ENCODE data around the gene RBM26. TPM values are rescaled to one million over a fixed set of nuclear protein-coding genes. Genes with fewer than 3 reads are reported as not detected.

The RBM26 gene
- 26.6 and 33.2 TPM in 2 replicates for total RNA-seq (2012; rRNA removed)

DNA sequence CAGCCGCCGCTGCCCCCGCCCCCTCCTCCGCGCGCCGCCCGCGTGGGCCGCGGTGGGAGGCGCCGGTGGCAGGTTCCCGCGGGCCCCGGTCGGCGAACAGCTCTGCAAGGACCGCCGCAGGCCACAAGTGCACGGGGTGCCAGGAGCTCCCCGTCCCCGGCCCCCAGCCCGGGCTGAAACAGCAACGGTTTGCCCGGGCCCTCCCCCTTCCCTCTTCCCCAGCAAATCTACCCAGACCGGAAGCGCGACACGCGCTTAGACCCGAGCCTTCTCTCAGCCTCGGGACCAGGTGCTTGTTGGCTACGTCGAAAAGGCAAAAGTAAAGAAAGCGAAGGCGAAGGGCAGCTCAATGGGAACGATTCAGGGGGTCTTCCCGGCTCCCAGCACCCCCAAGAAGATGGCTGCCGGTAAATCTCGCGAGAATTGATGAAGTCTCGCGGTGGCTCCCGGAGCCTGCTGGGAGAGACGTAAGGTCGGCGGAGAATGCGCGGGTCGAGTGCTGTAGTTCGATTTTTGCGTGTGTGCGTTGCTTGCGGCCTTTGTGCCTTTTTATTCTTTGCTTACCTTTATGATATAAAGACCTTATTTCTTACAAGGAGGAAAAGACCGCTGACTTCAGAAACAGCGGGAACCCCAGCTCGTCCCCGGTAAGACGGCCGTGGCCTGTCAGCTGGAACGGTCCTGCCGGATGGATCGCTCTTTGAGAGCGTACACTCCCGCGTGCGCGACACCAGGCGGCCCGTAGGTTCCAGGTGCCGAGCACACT, at the start of gene RBM26:
TSS of gene RBM26 (minus strand) at position 425 of the 766 bp plus-strand sequence. CDS start 481 bp downstream, outside the sequence.
- H3K4me2 ChIP-seq (ENCODE audit: low read length), result peak within 1 kb of the TSS; percentile 92
- no peaks in the 10 kb centered on the region for H3K27me3 ChIP-seq (ENCODE audit: control insufficient read depth, insufficient read depth, low read length)
- H3K9ac ChIP-seq (ENCODE audit: low read depth, low read length), result peak within 1 kb of the TSS; percentile 92
- no peaks in the 10 kb centered on the region for H3K36me3 ChIP-seq (ENCODE audit: insufficient read depth, low read length)
- peaks cover 31% of the 10 kb centered on the region for H3K4me1 ChIP-seq (ENCODE audit: control insufficient read depth, insufficient read depth, low read length)
- H3K4me3 ChIP-seq (ENCODE audit: low read length), result peak within 1 kb of the TSS; percentile 91
- no peaks in the 10 kb centered on the region for H3K9me3 ChIP-seq (replicated peaks; ENCODE audit: low read length)

- Histone ChIP-seq H3K9ac (ENCODE audit: low read depth, low read length) (no peak overlapping the region), H3K9me3 (replicated peaks; ENCODE audit: low read length) (no peaks in the 10 kb centered on the region), H3K36me3 (ENCODE audit: insufficient read depth, low read length) (no peaks in the 10 kb centered on the region), H3K4me1 (ENCODE audit: control insufficient read depth, insufficient read depth, low read length) (peaks cover 24% of the 10 kb centered on the region), H3K27me3 (ENCODE audit: control insufficient read depth, insufficient read depth, low read length) (no peaks in the 10 kb centered on the region), H3K4me3 (ENCODE audit: low read length) (no peak overlapping the region), H3K4me2 (ENCODE audit: low read length) (no peak overlapping the region)
Observed at GRCh38 chr13:79455331-79455730, 49.3 kb upstream of the RBM26 start.

DNA sequence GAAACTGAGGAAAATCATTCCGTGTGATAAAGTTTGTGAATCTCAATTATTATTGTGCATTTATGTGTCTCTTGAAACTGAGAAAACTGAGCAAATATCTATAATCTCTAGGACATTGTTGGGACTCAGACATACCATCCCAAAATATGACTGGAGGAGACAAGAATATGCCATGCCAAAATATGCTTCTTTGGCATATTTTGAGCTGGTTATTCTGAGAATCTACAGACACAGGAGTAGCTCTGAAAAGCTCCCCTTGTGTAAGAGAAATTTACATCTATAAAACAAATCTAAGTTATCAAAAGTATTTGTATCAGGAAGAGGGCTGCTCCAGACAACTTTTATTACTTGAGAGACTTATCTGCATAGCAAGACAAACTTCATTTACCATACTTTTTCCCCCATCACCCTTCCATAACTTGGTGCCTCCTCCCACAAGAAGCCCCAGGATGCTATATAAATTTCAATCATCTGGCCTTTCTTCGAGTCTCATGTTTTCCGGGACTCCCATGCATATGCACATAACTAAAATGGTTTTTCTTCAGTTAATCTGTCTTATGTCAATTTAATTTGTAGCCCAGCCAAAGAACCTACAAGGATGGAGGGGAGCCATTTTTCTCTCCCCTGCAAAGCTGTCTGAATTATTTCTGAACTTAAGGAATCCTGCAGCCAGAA, 46.3 kb upstream of the RBM26 start:
- H3K9ac ChIP-seq (ENCODE audit: low read depth, low read length), result no peak overlapping the region
- H3K4me1 ChIP-seq (ENCODE audit: control insufficient read depth, insufficient read depth, low read length), result peaks cover 14% of the 10 kb centered on the region
- no peaks in the 10 kb centered on the region for H3K9me3 ChIP-seq (replicated peaks; ENCODE audit: low read length)
- H3K4me3 ChIP-seq (ENCODE audit: low read length), result no peak overlapping the region
- no peaks in the 10 kb centered on the region for H3K27me3 ChIP-seq (ENCODE audit: control insufficient read depth, insufficient read depth, low read length)
- no peaks in the 10 kb centered on the region for H3K36me3 ChIP-seq (ENCODE audit: insufficient read depth, low read length)
- H3K4me2 ChIP-seq (ENCODE audit: low read length), result no peak overlapping the region

DNA sequence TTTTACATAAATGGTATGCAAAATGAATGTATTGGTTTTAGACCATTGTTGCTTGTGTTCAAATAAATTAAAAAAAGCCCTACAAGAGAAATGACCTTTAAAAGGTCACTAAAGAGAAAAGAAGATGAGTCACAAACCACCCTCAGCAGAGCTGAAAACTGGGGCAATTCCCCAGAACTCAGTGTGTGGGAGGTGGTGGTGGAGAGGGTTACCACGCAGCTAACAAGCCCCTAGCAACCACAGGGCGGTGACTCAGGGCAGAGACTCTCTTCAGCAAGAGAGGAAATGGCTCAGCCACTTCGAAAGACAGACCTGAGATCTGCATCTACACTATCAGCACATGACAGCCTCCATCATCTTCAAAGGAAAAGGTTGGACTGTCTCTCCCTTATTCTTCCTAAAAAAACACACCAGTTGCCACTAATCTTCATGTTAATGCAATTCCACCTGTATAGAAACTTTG, 45.5 kb upstream of the RBM26 start:
- Histone ChIP-seq H3K9me3 (replicated peaks; ENCODE audit: low read length) (no peaks in the 10 kb centered on the region), H3K9ac (ENCODE audit: low read depth, low read length) (no peak overlapping the region), H3K36me3 (ENCODE audit: insufficient read depth, low read length) (no peaks in the 10 kb centered on the region), H3K27me3 (ENCODE audit: control insufficient read depth, insufficient read depth, low read length) (no peaks in the 10 kb centered on the region), H3K4me2 (ENCODE audit: low read length) (peak overlapping the region; percentile 58), H3K4me3 (ENCODE audit: low read length) (peak overlapping the region; percentile 11), H3K4me1 (ENCODE audit: control insufficient read depth, insufficient read depth, low read length) (peaks cover 14% of the 10 kb centered on the region)

- H3K9me3 ChIP-seq (replicated peaks; ENCODE audit: low read length), result no peaks in the 10 kb centered on the region
- no peaks in the 10 kb centered on the region for H3K36me3 ChIP-seq (ENCODE audit: insufficient read depth, low read length)
- H3K4me2 ChIP-seq (ENCODE audit: low read length), result no peak overlapping the region
- no peak overlapping the region for H3K4me3 ChIP-seq (ENCODE audit: low read length)
- peaks cover 14% of the 10 kb centered on the region for H3K4me1 ChIP-seq (ENCODE audit: control insufficient read depth, insufficient read depth, low read length)
- no peak overlapping the region for H3K9ac ChIP-seq (ENCODE audit: low read depth, low read length)
- H3K27me3 ChIP-seq (ENCODE audit: control insufficient read depth, insufficient read depth, low read length), result no peaks in the 10 kb centered on the region
Observed at GRCh38 chr13:79450110-79450509, 44.1 kb upstream of the RBM26 start.

DNA sequence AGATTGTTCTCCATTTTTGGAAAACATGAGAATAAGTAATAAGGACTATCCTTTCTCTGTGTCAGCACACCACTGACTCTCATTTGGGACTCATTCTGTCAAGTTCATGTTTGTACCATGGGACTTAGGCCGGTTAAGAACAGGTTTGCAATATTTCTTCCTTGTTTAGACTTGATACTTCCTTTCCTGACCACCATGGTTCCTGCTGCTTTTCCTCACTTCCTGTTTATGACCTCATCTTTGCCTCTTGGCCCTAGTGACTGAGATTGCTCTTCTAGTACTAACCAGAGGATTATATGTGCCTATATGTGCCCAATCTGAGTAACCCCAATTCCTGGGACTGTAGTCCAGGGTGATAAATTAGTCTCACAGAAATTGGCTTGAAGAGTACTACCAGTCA, 42.4 kb upstream of the RBM26 start:
- Histone ChIP-seq H3K4me1 (ENCODE audit: control insufficient read depth, insufficient read depth, low read length) (peaks cover 14% of the 10 kb centered on the region), H3K4me2 (ENCODE audit: low read length) (no peak overlapping the region), H3K36me3 (ENCODE audit: insufficient read depth, low read length) (no peaks in the 10 kb centered on the region), H3K27me3 (ENCODE audit: control insufficient read depth, insufficient read depth, low read length) (no peaks in the 10 kb centered on the region), H3K9me3 (replicated peaks; ENCODE audit: low read length) (no peaks in the 10 kb centered on the region), H3K4me3 (ENCODE audit: low read length) (no peak overlapping the region), H3K9ac (ENCODE audit: low read depth, low read length) (no peak overlapping the region)

DNA sequence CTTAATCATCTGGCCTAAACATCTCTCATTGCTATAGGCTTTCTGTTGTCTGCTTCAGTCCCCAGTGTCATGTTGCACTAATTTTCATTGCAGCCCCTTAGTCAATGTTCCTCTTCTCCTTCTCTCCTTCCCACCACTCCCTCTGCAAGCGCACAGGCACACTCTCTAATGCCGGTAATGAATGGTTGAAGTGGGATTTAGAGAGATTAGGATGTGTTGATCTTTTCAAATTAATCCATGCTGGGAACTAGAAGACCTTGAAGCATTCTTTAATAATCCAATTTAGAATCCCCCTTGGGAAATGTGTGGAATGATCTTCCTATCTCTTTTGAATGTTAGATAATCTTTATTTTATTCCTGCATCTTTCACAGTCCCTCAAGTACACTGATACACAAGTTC, 41.7 kb upstream of the RBM26 start:
- H3K36me3 ChIP-seq (ENCODE audit: insufficient read depth, low read length), result no peaks in the 10 kb centered on the region
- H3K4me3 ChIP-seq (ENCODE audit: low read length), result no peak overlapping the region
- no peak overlapping the region for H3K9ac ChIP-seq (ENCODE audit: low read depth, low read length)
- no peaks in the 10 kb centered on the region for H3K9me3 ChIP-seq (replicated peaks; ENCODE audit: low read length)
- H3K4me2 ChIP-seq (ENCODE audit: low read length), result no peak overlapping the region
- no peaks in the 10 kb centered on the region for H3K27me3 ChIP-seq (ENCODE audit: control insufficient read depth, insufficient read depth, low read length)
- H3K4me1 ChIP-seq (ENCODE audit: control insufficient read depth, insufficient read depth, low read length), result peaks cover 14% of the 10 kb centered on the region

DNA sequence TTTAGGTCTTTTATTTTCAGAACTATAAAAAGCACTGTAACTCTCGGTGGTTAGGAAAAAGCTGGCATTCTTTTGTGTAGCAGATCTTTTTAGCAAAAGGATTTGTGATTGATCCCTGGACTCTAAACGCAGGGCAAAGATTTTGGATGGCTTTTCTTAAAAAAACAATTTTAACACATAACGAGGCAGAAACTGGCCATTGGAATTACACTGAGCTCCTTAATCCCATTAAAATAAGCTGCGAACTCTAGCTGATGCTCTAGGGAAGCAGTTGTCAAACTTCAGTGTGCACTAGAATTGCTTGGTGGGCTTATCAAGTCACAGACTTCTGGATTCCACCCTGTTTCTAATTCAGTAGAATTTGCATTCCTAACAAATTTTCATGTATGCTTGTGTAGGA, 41.1 kb upstream of the RBM26 start:
- no peak overlapping the region for H3K4me2 ChIP-seq (ENCODE audit: low read length)
- H3K9me3 ChIP-seq (replicated peaks; ENCODE audit: low read length), result no peaks in the 10 kb centered on the region
- H3K4me1 ChIP-seq (ENCODE audit: control insufficient read depth, insufficient read depth, low read length), result peaks cover 10% of the 10 kb centered on the region
- H3K9ac ChIP-seq (ENCODE audit: low read depth, low read length), result no peak overlapping the region
- no peak overlapping the region for H3K4me3 ChIP-seq (ENCODE audit: low read length)
- H3K36me3 ChIP-seq (ENCODE audit: insufficient read depth, low read length), result no peaks in the 10 kb centered on the region
- no peaks in the 10 kb centered on the region for H3K27me3 ChIP-seq (ENCODE audit: control insufficient read depth, insufficient read depth, low read length)

GRCh38 chr13:79445968-79446645, 40.1 kb upstream of the RBM26 start:
- H3K4me1 ChIP-seq (ENCODE audit: control insufficient read depth, insufficient read depth, low read length), result peaks cover 1% of the 10 kb centered on the region
- no peak overlapping the region for H3K4me3 ChIP-seq (ENCODE audit: low read length)
- no peaks in the 10 kb centered on the region for H3K9me3 ChIP-seq (replicated peaks; ENCODE audit: low read length)
- H3K27me3 ChIP-seq (ENCODE audit: control insufficient read depth, insufficient read depth, low read length), result no peaks in the 10 kb centered on the region
- no peak overlapping the region for H3K4me2 ChIP-seq (ENCODE audit: low read length)
- no peaks in the 10 kb centered on the region for H3K36me3 ChIP-seq (ENCODE audit: insufficient read depth, low read length)
- H3K9ac ChIP-seq (ENCODE audit: low read depth, low read length), result no peak overlapping the region

GRCh38 chr13:79442706-79443105, 36.7 kb upstream of the RBM26 start:
- Histone ChIP-seq H3K36me3 (ENCODE audit: insufficient read depth, low read length) (no peaks in the 10 kb centered on the region), H3K4me2 (ENCODE audit: low read length) (no peak overlapping the region), H3K9ac (ENCODE audit: low read depth, low read length) (no peak overlapping the region), H3K9me3 (replicated peaks; ENCODE audit: low read length) (no peaks in the 10 kb centered on the region), H3K4me3 (ENCODE audit: low read length) (no peak overlapping the region), H3K27me3 (ENCODE audit: control insufficient read depth, insufficient read depth, low read length) (no peaks in the 10 kb centered on the region), H3K4me1 (ENCODE audit: control insufficient read depth, insufficient read depth, low read length) (no peaks in the 10 kb centered on the region)

DNA sequence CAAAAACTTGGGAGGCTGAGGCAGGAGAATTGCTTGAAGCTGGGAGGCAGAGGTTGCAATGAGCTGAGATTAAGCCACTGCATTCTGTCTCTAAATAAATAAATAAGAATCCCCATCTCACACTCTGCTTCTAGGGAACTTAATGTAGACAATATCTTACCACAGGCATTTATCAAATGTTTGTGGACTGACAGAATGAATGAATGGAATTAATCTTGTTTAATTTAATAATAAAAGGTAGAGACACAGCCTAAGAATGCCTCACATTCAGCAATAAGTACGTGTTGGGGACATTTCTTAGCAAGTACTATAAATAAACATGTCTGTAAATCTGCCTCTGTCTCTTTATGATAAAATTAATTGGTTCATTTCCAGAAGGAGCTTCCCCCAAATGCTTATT, 36.2 kb upstream of the RBM26 start:
- Histone ChIP-seq H3K9ac (ENCODE audit: low read depth, low read length) (no peak overlapping the region), H3K4me2 (ENCODE audit: low read length) (no peak overlapping the region), H3K36me3 (ENCODE audit: insufficient read depth, low read length) (no peaks in the 10 kb centered on the region), H3K27me3 (ENCODE audit: control insufficient read depth, insufficient read depth, low read length) (no peaks in the 10 kb centered on the region), H3K4me3 (ENCODE audit: low read length) (no peak overlapping the region), H3K9me3 (replicated peaks; ENCODE audit: low read length) (no peaks in the 10 kb centered on the region), H3K4me1 (ENCODE audit: control insufficient read depth, insufficient read depth, low read length) (no peaks in the 10 kb centered on the region)

Data from skeletal muscle satellite cell (primary cell).